GM19467 (cell line): ENCODE measurements around the gene OR14A16.

ENCODE experiments used
- ATAC-seq: cut with Tn5 transposase; IDR thresholded peaks from one replicate; pipeline ENCODE4 v1.9.1; 2021; ENCODE audit warnings: mild to moderate bottlenecking, moderate library complexity; ENCODE audit not compliant: unreplicated experiment

OR14A16 gene

DNA sequence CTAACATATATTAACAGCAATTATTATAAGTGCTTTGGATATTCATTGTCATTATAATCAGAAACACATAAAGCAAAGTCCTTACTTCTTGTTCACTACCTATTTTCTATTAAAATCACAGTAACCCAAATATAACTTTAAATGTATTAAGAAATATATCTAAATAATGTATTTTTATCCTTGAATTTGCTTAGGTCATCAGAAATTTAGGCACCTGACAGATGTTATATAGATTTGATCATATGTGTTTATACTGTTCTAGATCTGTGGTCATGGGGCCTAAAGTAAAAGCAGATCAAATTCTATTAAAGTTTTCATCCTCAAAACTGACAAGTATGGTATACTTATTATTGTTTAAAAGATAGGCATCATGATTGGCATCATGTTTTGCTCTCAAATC lies 54.3 kb downstream of the OR14A16 start:
- ATAC-seq = no peak
